Hindlimb muscle (tissue), 1 donor: ENCODE results near the gene CCNG2. TPM values are rescaled to one million over a fixed set of nuclear protein-coding genes. Genes with fewer than 3 reads are reported as not detected.

Source experiments
- DNase-seq: peaks from one replicate; pipeline ENCODE4 v3.0.0-alpha.2; 2013
- polyA plus RNA-seq: library from polyadenylated mRNA; unstranded; fragments of 120-200 nt; gene quantifications from one replicate; pipeline ENCODE4 v1.2.1, GENCODE V29; 2013; ENCODE audit not compliant: insufficient read length

Gene CCNG2
- polyA plus RNA-seq, 1 donor = 113 TPM

GRCh38 chr4:77147079-77147782, 9.8 kb upstream of the CCNG2 start:
- DNase-seq = no peak

- no peak for DNase-seq
Measured at GRCh38 chr4:77148078-77148477, 8.9 kb upstream of the CCNG2 start.

GRCh38 chr4:77149789-77150188, 7.2 kb upstream of the CCNG2 start:
- DNase-seq = no peak

GRCh38 chr4:77151241-77151640, 5.8 kb upstream of the CCNG2 start:
- DNase-seq = no peak

- no peak for DNase-seq
Measured at GRCh38 chr4:77152421-77152820, 4.6 kb upstream of the CCNG2 start.

GRCh38 chr4:77153006-77153405, 4.0 kb upstream of the CCNG2 start:
- DNase-seq = no peak

GRCh38 chr4:77154065-77154464, 2.9 kb upstream of the CCNG2 start:
- no peak for DNase-seq

- no peak for DNase-seq
Measured at GRCh38 chr4:77154761-77155499, 2.1 kb upstream of the CCNG2 start.

GRCh38 chr4:77155631-77156452, 1.2 kb upstream of the CCNG2 start:
- DNase-seq = no peak

- peak; percentile 98 for DNase-seq
Measured at GRCh38 chr4:77156533-77156911, 485 bp upstream of the CCNG2 start.

GRCh38 chr4:77157859-77158486, 966 bp downstream of the CCNG2 start:
- peak; percentile 93 for DNase-seq

GRCh38 chr4:77158487-77158861, 1.5 kb downstream of the CCNG2 start:
- DNase-seq = no peak

GRCh38 chr4:77159806-77160205, 2.8 kb downstream of the CCNG2 start:
- DNase-seq = no peak

- no peak for DNase-seq
Measured at GRCh38 chr4:77163641-77164040, 6.6 kb downstream of the CCNG2 start.

- no peak for DNase-seq
Measured at GRCh38 chr4:77167173-77167572, 10.2 kb downstream of the CCNG2 start.

GRCh38 chr4:77167866-77168265, 10.9 kb downstream of the CCNG2 start:
- DNase-seq = no peak

- DNase-seq = no peak
Measured at GRCh38 chr4:77169481-77169880, 12.5 kb downstream of the CCNG2 start.

GRCh38 chr4:77170926-77171325, 13.9 kb downstream of the CCNG2 start:
- DNase-seq = no peak

- no peak for DNase-seq
Measured at GRCh38 chr4:77172336-77172735, 15.3 kb downstream of the CCNG2 start.

- no peak for DNase-seq
Measured at GRCh38 chr4:77174426-77174825, 17.4 kb downstream of the CCNG2 start.

- DNase-seq = no peak
Measured at GRCh38 chr4:77175201-77175611, 18.2 kb downstream of the CCNG2 start.

GRCh38 chr4:77176640-77177039, 19.6 kb downstream of the CCNG2 start:
- no peak for DNase-seq

GRCh38 chr4:77177199-77177598, 20.2 kb downstream of the CCNG2 start:
- peak; percentile 55 for DNase-seq
